ENCODE measurements around the gene TACC2. TPM values are rescaled to one million over a fixed set of nuclear protein-coding genes. Genes with fewer than 3 reads are reported as not detected.

Gene TACC2
- total and polyA plus RNA-seq, 2 experiments from 2014 or later, result 30.8 to 35.9 TPM

DNA sequence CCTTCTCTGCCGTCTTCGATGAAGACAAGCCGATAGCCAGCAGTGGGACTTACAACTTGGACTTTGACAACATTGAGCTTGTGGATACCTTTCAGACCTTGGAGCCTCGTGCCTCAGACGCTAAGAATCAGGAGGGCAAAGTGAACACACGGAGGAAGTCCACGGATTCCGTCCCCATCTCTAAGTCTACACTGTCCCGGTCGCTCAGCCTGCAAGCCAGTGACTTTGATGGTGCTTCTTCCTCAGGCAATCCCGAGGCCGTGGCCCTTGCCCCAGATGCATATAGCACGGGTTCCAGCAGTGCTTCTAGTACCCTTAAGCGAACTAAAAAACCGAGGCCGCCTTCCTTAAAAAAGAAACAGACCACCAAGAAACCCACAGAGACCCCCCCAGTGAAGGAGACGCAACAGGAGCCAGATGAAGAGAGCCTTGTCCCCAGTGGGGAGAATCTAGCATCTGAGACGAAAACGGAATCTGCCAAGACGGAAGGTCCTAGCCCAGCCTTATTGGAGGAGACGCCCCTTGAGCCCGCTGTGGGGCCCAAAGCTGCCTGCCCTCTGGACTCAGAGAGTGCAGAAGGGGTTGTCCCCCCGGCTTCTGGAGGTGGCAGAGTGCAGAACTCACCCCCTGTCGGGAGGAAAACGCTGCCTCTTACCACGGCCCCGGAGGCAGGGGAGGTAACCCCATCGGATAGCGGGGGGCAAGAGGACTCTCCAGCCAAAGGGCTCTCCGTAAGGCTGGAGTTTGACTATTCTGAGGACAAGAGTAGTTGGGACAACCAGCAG, 221.7 kb downstream of the TACC2 start:
- no peaks in the 10 kb centered on the region for H3K9me3 Mint-ChIP-seq
- no peak for DNase-seq (ENCODE audit: low spot score)
- Histone ChIP-seq H3K36me3 (ENCODE audit: insufficient read depth) (peaks cover 3% of the 10 kb centered on the region; the same call in 1 of the 2 replicates), H3K4me1 (ENCODE audit: insufficient read depth) (peaks cover 4% of the 10 kb centered on the region; the same call in 1 of the 2 replicates), H3K4me3 (no peak overlapping the region), H4K20me1 (replicated peaks; ENCODE audit: insufficient read depth) (peaks cover 13% of the 10 kb centered on the region), H3F3A (replicated peaks; ENCODE audit: low read depth) (no peaks in the 10 kb centered on the region), H3K27ac (ENCODE audit: low read depth) (no peak overlapping the region), H3K9me2 (ENCODE audit: insufficient read depth) (no peaks in the 10 kb centered on the region), H3K27me3 (ENCODE audit: insufficient read depth) (no peaks in the 10 kb centered on the region), H2AFZ (no peak overlapping the region), H3K4me2 (no peak overlapping the region), H3K79me2 (replicated peaks; ENCODE audit: insufficient read depth) (peaks cover 30% of the 10 kb centered on the region)
- H3K4me3 Mint-ChIP-seq, result no peak overlapping the region
- H3K27ac Mint-ChIP-seq, result no peak overlapping the region
- TF ChIP-seq EZH2phosphoT487 (IDR thresholded peaks at IDR 0.05; ENCODE audit: unreplicated experiment) (no peak), NANOG (IDR thresholded peaks at IDR 0.05; ENCODE audit: borderline replicate concordance) (no peak), EZH2 (IDR thresholded peaks at IDR 0.05; ENCODE audit: low read depth, unreplicated experiment) (no peak), ZNF331 (CRISPR knock-in tag; IDR thresholded peaks at IDR 0.05; ENCODE audit: low read depth) (no peak), CREB1 (CRISPR knock-in tag; IDR thresholded peaks at IDR 0.05; ENCODE audit: low read depth) (no peak)
- TF ChIP-seq, protein P1, sequence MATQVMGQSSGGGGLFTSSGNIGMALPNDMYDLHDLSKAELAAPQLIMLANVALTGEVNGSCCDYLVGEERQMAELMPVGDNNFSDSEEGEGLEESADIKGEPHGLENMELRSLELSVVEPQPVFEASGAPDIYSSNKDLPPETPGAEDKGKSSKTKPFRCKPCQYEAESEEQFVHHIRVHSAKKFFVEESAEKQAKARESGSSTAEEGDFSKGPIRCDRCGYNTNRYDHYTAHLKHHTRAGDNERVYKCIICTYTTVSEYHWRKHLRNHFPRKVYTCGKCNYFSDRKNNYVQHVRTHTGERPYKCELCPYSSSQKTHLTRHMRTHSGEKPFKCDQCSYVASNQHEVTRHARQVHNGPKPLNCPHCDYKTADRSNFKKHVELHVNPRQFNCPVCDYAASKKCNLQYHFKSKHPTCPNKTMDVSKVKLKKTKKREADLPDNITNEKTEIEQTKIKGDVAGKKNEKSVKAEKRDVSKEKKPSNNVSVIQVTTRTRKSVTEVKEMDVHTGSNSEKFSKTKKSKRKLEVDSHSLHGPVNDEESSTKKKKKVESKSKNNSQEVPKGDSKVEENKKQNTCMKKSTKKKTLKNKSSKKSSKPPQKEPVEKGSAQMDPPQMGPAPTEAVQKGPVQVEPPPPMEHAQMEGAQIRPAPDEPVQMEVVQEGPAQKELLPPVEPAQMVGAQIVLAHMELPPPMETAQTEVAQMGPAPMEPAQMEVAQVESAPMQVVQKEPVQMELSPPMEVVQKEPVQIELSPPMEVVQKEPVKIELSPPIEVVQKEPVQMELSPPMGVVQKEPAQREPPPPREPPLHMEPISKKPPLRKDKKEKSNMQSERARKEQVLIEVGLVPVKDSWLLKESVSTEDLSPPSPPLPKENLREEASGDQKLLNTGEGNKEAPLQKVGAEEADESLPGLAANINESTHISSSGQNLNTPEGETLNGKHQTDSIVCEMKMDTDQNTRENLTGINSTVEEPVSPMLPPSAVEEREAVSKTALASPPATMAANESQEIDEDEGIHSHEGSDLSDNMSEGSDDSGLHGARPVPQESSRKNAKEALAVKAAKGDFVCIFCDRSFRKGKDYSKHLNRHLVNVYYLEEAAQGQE (IDR thresholded peaks at IDR 0.05; ENCODE audit: unreplicated experiment), result no peak
- TF ChIP-seq, protein P2, sequence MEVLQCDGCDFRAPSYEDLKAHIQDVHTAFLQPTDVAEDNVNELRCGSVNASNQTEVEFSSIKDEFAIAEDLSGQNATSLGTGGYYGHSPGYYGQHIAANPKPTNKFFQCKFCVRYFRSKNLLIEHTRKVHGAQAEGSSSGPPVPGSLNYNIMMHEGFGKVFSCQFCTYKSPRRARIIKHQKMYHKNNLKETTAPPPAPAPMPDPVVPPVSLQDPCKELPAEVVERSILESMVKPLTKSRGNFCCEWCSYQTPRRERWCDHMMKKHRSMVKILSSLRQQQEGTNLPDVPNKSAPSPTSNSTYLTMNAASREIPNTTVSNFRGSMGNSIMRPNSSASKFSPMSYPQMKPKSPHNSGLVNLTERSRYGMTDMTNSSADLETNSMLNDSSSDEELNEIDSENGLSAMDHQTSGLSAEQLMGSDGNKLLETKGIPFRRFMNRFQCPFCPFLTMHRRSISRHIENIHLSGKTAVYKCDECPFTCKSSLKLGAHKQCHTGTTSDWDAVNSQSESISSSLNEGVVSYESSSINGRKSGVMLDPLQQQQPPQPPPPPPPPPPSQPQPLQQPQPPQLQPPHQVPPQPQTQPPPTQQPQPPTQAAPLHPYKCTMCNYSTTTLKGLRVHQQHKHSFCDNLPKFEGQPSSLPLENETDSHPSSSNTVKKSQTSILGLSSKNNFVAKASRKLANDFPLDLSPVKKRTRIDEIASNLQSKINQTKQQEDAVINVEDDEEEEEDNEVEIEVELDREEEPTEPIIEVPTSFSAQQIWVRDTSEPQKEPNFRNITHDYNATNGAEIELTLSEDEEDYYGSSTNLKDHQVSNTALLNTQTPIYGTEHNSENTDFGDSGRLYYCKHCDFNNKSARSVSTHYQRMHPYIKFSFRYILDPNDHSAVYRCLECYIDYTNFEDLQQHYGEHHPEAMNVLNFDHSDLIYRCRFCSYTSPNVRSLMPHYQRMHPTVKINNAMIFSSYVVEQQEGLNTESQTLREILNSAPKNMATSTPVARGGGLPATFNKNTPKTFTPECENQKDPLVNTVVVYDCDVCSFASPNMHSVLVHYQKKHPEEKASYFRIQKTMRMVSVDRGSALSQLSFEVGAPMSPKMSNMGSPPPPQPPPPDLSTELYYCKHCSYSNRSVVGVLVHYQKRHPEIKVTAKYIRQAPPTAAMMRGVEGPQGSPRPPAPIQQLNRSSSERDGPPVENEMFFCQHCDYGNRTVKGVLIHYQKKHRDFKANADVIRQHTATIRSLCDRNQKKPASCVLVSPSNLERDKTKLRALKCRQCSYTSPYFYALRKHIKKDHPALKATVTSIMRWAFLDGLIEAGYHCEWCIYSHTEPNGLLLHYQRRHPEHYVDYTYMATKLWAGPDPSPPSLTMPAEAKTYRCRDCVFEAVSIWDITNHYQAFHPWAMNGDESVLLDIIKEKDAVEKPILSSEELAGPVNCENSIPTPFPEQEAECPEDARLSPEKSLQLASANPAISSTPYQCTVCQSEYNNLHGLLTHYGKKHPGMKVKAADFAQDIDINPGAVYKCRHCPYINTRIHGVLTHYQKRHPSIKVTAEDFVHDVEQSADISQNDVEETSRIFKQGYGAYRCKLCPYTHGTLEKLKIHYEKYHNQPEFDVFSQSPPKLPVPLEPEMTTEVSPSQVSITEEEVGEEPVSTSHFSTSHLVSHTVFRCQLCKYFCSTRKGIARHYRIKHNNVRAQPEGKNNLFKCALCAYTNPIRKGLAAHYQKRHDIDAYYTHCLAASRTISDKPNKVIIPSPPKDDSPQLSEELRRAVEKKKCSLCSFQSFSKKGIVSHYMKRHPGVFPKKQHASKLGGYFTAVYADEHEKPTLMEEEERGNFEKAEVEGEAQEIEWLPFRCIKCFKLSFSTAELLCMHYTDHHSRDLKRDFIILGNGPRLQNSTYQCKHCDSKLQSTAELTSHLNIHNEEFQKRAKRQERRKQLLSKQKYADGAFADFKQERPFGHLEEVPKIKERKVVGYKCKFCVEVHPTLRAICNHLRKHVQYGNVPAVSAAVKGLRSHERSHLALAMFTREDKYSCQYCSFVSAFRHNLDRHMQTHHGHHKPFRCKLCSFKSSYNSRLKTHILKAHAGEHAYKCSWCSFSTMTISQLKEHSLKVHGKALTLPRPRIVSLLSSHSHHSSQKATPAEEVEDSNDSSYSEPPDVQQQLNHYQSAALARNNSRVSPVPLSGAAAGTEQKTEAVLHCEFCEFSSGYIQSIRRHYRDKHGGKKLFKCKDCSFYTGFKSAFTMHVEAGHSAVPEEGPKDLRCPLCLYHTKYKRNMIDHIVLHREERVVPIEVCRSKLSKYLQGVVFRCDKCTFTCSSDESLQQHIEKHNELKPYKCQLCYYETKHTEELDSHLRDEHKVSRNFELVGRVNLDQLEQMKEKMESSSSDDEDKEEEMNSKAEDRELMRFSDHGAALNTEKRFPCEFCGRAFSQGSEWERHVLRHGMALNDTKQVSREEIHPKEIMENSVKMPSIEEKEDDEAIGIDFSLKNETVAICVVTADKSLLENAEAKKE (CRISPR knock-in tag; IDR thresholded peaks at IDR 0.05), result no peak
- TF ChIP-seq, protein P3, sequence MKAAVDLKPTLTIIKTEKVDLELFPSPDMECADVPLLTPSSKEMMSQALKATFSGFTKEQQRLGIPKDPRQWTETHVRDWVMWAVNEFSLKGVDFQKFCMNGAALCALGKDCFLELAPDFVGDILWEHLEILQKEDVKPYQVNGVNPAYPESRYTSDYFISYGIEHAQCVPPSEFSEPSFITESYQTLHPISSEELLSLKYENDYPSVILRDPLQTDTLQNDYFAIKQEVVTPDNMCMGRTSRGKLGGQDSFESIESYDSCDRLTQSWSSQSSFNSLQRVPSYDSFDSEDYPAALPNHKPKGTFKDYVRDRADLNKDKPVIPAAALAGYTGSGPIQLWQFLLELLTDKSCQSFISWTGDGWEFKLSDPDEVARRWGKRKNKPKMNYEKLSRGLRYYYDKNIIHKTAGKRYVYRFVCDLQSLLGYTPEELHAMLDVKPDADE (IDR thresholded peaks at IDR 0.05), result no peak
- no peak for ATAC-seq
- peaks cover 16% of the 10 kb centered on the region for H3K4me1 Mint-ChIP-seq
- H3K36me3 Mint-ChIP-seq (ENCODE audit: low read depth), result peaks cover 41% of the 10 kb centered on the region
- peaks cover 6% of the 10 kb centered on the region for H3K27me3 Mint-ChIP-seq (ENCODE audit: insufficient read depth, low read depth, poor library complexity)
